AG10803 (cell line): ENCODE results near the gene IFNB1.

Experiments
- DNase-seq: peaks from one replicate; pipeline ENCODE4 v3.0.0; 2010; ENCODE audit warnings: low read depth
- H3K4me3 ChIP-seq: 2 replicates; pipeline ENCODE4 v1.5.1; 2011; ENCODE audit warnings: mild to moderate bottlenecking, low read length, control low read depth
- CTCF ChIP-seq: conservative IDR thresholded peaks from 2 replicates; pipeline ENCODE4 v1.5.1; 2011; ENCODE audit warnings: mild to moderate bottlenecking, low read length, control low read depth, inconsistent platforms

Gene IFNB1

GRCh38 chr9:21085005-21085404, 7.3 kb upstream of the IFNB1 start:
- TF ChIP-seq CTCF: no peak
- H3K4me3 ChIP-seq: no peak overlapping the region
- DNase-seq: no peak

- no peak for DNase-seq
- TF ChIP-seq CTCF: no peak
These were observed 6.6 kb upstream of the IFNB1 start for GRCh38 chr9:21084242-21084850.

GRCh38 chr9:21082671-21083070, 4.9 kb upstream of the IFNB1 start:
- DNase-seq: no peak
- TF ChIP-seq CTCF: no peak
- no peak overlapping the region for H3K4me3 ChIP-seq

More at GRCh38 chr9:21084242-21084850, 6.6 kb upstream of the IFNB1 start:
- no peak overlapping the region for H3K4me3 ChIP-seq

- no peak for TF ChIP-seq CTCF
- DNase-seq: no peak
- no peak overlapping the region for H3K4me3 ChIP-seq
These were observed 4.3 kb upstream of the IFNB1 start for GRCh38 chr9:21081999-21082398.

- no peak for DNase-seq
- no peak for TF ChIP-seq CTCF
- H3K4me3 ChIP-seq: no peak overlapping the region
These were observed 3.7 kb upstream of the IFNB1 start for GRCh38 chr9:21081451-21081850.

GRCh38 chr9:21080793-21081192, 3.1 kb upstream of the IFNB1 start:
- DNase-seq: no peak
- no peak for TF ChIP-seq CTCF
- no peak overlapping the region for H3K4me3 ChIP-seq

GRCh38 chr9:21078702-21079101, 960 bp upstream of the IFNB1 start:
- H3K4me3 ChIP-seq: no peak overlapping the region
- no peak for DNase-seq
- TF ChIP-seq CTCF: no peak
